ENCODE results near the gene UPK2. TPM values are rescaled to one million over a fixed set of nuclear protein-coding genes. Genes with fewer than 3 reads are reported as not detected.

UPK2 gene
- total and polyA plus RNA-seq, 2 donors (not counting 3 experiments of a cell fraction or from before 2014, with no cell fraction given), result 0.11 TPM; not detected in 1

GRCh38 chr11:118914178-118914918 is 41.8 kb upstream of the UPK2 start:
- dilution Hi-C loops (cut with MboI; ENCODE audit: extremely low pct_ligation_motif_present, low sequenced_read_pairs), result no loop called here
- DNase-seq (ENCODE audit: low read depth, low spot score) (no peak), FAIRE-seq (peak; percentile 69)
- intact Hi-C loops (cut with micrococcal nuclease), result loop anchor here (5.0 kb wide), 2 partner anchors 173 to 403 kb away; partner anchors contain the start of gene MCAM
- H3K79me2 ChIP-seq (ENCODE audit: control insufficient read depth, insufficient read depth, low read length), result peaks cover 50% of the 10 kb centered on the region
- H3K9ac ChIP-seq (replicated peaks; ENCODE audit: extremely low read depth, insufficient read depth, low read length), result peak overlapping the region; percentile 50
- H3K27me3 ChIP-seq (ENCODE audit: control insufficient read depth in 2 of 2, insufficient read depth in 2 of 2, low read length in 2 of 2), result no peaks in the 10 kb centered on the region
- H3K27ac ChIP-seq (ENCODE audit: insufficient read depth, low read depth, low read length), result peak overlapping the region; percentile 83
- no peaks in the 10 kb centered on the region for H3K9me1 ChIP-seq (replicated peaks; ENCODE audit: control insufficient read depth, extremely low read depth, insufficient read depth, low read length)
- H3K9me3 ChIP-seq (replicated peaks; ENCODE audit: control insufficient read depth, insufficient read depth, low read length), result no peaks in the 10 kb centered on the region
- H3K4me1 ChIP-seq (ENCODE audit: control insufficient read depth, extremely low read depth, insufficient read depth, low read length), result peaks cover 73% of the 10 kb centered on the region
- no peaks in the 10 kb centered on the region for H3K36me3 ChIP-seq (ENCODE audit: control insufficient read depth in 2 of 2, extremely low read depth in 1 of 2, insufficient read depth in 2 of 2, low read length in 2 of 2)
- no TSS peak for BruUV-seq (replicated peaks)
- no peaks in the 10 kb centered on the region for H4K20me1 ChIP-seq (replicated peaks; ENCODE audit: control insufficient read depth, extremely low read depth, insufficient read depth, low read length)
- TF ChIP-seq, protein P1, sequence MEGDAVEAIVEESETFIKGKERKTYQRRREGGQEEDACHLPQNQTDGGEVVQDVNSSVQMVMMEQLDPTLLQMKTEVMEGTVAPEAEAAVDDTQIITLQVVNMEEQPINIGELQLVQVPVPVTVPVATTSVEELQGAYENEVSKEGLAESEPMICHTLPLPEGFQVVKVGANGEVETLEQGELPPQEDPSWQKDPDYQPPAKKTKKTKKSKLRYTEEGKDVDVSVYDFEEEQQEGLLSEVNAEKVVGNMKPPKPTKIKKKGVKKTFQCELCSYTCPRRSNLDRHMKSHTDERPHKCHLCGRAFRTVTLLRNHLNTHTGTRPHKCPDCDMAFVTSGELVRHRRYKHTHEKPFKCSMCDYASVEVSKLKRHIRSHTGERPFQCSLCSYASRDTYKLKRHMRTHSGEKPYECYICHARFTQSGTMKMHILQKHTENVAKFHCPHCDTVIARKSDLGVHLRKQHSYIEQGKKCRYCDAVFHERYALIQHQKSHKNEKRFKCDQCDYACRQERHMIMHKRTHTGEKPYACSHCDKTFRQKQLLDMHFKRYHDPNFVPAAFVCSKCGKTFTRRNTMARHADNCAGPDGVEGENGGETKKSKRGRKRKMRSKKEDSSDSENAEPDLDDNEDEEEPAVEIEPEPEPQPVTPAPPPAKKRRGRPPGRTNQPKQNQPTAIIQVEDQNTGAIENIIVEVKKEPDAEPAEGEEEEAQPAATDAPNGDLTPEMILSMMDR (IDR thresholded peaks at IDR 0.05; ENCODE audit: extremely low read depth in 1 of 2, insufficient read depth in 1 of 2, low read depth in 1 of 2, low read length in 2 of 2), result no peak
- no peak for TF ChIP-seq EZH2 (IDR thresholded peaks at IDR 0.05; ENCODE audit: borderline replicate concordance, low read depth, low read length, severe bottlenecking)
- no peak for TF ChIP-seq POLR2A (IDR thresholded peaks at IDR 0.05; ENCODE audit: low read depth, low read length)
- no peak for TF ChIP-seq MYC (IDR thresholded peaks at IDR 0.05; ENCODE audit: low read depth, low read length)
- TF ChIP-seq FOS (IDR thresholded peaks at IDR 0.05; ENCODE audit: borderline replicate concordance, insufficient read depth, low read length), result no peak
- TF ChIP-seq MAX (IDR thresholded peaks at IDR 0.05; ENCODE audit: insufficient read depth, insufficient read length), result no peak
- ChIA-PET POLR2A (interaction anchor here (6.3 kb wide), 1 partner anchor 11 kb away, joined by 52 read pairs; the partner anchor contains the start of gene BCL9L), CTCF (interaction anchor here (0.6 to 10.0 kb wide), 4 partner anchors 13 to 277 kb away, joined by 3 to 330 read pairs (median 4); partner anchors contain the start of genes BCL9L and DDX6)
- H3K4me3 ChIP-seq (replicated peaks in 1 of 3; ENCODE audit: insufficient read depth in 1 of 3, low read depth in 1 of 3, low read length in 3 of 3), result no peak overlapping the region
- peak overlapping the region; percentile 56 for H3K4me2 ChIP-seq (ENCODE audit: insufficient read depth, low read length)
- H2AFZ ChIP-seq (ENCODE audit: low read depth, low read length), result no peak overlapping the region
